Hepatocyte (in vitro differentiated cells): ENCODE results near the gene FOXRED1. TPM values are rescaled to one million over a fixed set of nuclear protein-coding genes. Genes with fewer than 3 reads are reported as not detected.

Source experiments
- DNase-seq: peaks from one replicate; pipeline ENCODE4 v3.0.0-alpha.2; 2016; ENCODE audit warnings: low spot score
- H2AFZ ChIP-seq: fragments of 200-600 bp; sonication (generic); 2 replicates; pipeline ENCODE4 v1.6.0; 2016; ENCODE audit warnings: antibody characterized with exemption, mild to moderate bottlenecking
- H3K27ac ChIP-seq: fragments of 200-600 bp; sonication (generic); 2 replicates; pipeline ENCODE4 v1.5.1; 2016; ENCODE audit warnings: mild to moderate bottlenecking
- H3K27me3 ChIP-seq: fragments of 200-600 bp; sonication (generic); 2 replicates; pipeline ENCODE4 v1.6.1; 2016
- H3K36me3 ChIP-seq: fragments of 200-600 bp; sonication (generic); replicated peaks from 2 replicates; pipeline ENCODE4 v1.5.1; 2016; ENCODE audit warnings: low read depth; ENCODE audit not compliant: insufficient read depth
- H3K4me1 ChIP-seq: fragments of 200-600 bp; sonication (generic); 2 replicates; pipeline ENCODE4 v1.5.1; 2016; ENCODE audit warnings: mild to moderate bottlenecking, moderate library complexity; ENCODE audit not compliant: insufficient read depth
- H3K4me2 ChIP-seq: fragments of 200-600 bp; sonication (generic); 2 replicates; pipeline ENCODE4 v1.6.0; 2016
- H3K4me3 ChIP-seq: fragments of 200-600 bp; sonication (generic); 2 replicates; pipeline ENCODE4 v1.5.1; 2016; ENCODE audit warnings: mild to moderate bottlenecking
- H3K79me2 ChIP-seq: fragments of 200-600 bp; sonication (generic); 2 replicates; pipeline ENCODE4 v1.6.0; 2017; ENCODE audit warnings: mild to moderate bottlenecking
- H3K9me2 ChIP-seq: fragments of 200-600 bp; sonication (generic); replicated peaks from 2 replicates; pipeline ENCODE4 v1.6.0; 2017; ENCODE audit warnings: mild to moderate bottlenecking; ENCODE audit not compliant: insufficient read depth
- H3K9me3 ChIP-seq: fragments of 200-600 bp; sonication (generic); 2 replicates; pipeline ENCODE4 v1.5.1; 2016; ENCODE audit warnings: low read depth, mild to moderate bottlenecking
- H4K20me1 ChIP-seq: fragments of 200-600 bp; sonication (generic); 2 replicates; pipeline ENCODE4 v1.6.0; 2016; ENCODE audit warnings: mild to moderate bottlenecking; ENCODE audit not compliant: insufficient read depth, poor library complexity, severe bottlenecking
- CTCF ChIP-seq: fragments of 200-600 bp; sonication (generic); IDR thresholded peaks from 2 replicates; pipeline ENCODE4 v1.5.1; 2016; ENCODE audit warnings: antibody characterized with exemption, mild to moderate bottlenecking; ENCODE audit not compliant: poor library complexity
- EZH2 ChIP-seq: fragments of 200-600 bp; sonication (generic); IDR thresholded peaks from 2 replicates; pipeline ENCODE4 v1.6.1; 2016; ENCODE audit warnings: antibody characterized with exemption, mild to moderate bottlenecking, borderline replicate concordance
- EZH2phosphoT487 ChIP-seq: fragments of 200-600 bp; sonication (generic); IDR thresholded peaks from one replicate; pipeline ENCODE4 v1.6.1; 2018; ENCODE audit warnings: antibody characterized with exemption, mild to moderate bottlenecking, low read depth, moderate library complexity; ENCODE audit not compliant: unreplicated experiment, severe bottlenecking
- WGBS: methylation state at CpG from one replicate; pipeline ENCODE4 v1.1.6; 2016; ENCODE audit warnings: low lambda C conversion rate; ENCODE audit errors: missing lambda C conversion rate; 5-methylcytosine and 5-hydroxymethylcytosine counted together
- polyA plus RNA-seq: library from polyadenylated mRNA; unstranded; fragments of >200 nt; fragmentation: Nextera tagmentation; extraction: Ambion mirVana; gene quantifications from 2 replicates; pipeline ENCODE4 v1.2.1, GENCODE V29; 2016
- total RNA-seq: library from RNA; depleted of rRNA; stranded (reverse); fragments of >200 nt; gene quantifications from 2 replicates; pipeline ENCODE4 v1.2.3, GENCODE V29; 2014

The FOXRED1 gene
- total and polyA plus RNA-seq, 2 experiments from 2014 or later: 28.8 to 46.1 TPM

DNA sequence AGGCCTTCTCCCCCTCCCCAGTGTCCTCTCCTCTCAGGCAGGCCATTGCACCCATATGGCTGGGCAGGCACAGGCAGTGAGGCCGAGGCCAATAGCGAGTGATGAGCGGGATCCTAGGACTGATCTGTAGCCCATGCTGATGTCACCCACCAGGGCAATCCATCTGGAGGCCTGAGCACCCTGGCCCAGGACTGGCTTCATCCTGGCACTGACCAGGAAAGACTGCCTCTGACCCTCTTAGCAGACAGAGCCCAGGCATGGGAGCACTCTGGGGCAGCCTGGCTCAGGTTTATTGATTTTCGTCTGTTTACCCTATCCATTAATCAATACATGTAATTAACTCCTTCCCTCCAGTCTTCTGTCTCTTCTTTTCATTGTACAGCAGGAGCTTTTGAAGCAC lies 8.8 kb downstream of the FOXRED1 start:
- H4K20me1 ChIP-seq: no peaks in the 10 kb centered on the region
- no peaks in the 10 kb centered on the region for H3K9me2 ChIP-seq
- H3K4me3 ChIP-seq: no peak overlapping the region
- 91% methylated on average over 4 of the region's 4 CpGs for WGBS
- no peak for TF ChIP-seq CTCF
- no peak for TF ChIP-seq EZH2phosphoT487
- TF ChIP-seq EZH2: no peak
- H3K36me3 ChIP-seq: no peaks in the 10 kb centered on the region
- no peak overlapping the region for H2AFZ ChIP-seq
- no peak overlapping the region for H3K4me2 ChIP-seq
- DNase-seq: no peak
- no peak overlapping the region for H3K27ac ChIP-seq
- H3K4me1 ChIP-seq: peaks cover 8% of the 10 kb centered on the region
- H3K27me3 ChIP-seq: no peaks in the 10 kb centered on the region
- no peaks in the 10 kb centered on the region for H3K79me2 ChIP-seq
- no peaks in the 10 kb centered on the region for H3K9me3 ChIP-seq

DNA sequence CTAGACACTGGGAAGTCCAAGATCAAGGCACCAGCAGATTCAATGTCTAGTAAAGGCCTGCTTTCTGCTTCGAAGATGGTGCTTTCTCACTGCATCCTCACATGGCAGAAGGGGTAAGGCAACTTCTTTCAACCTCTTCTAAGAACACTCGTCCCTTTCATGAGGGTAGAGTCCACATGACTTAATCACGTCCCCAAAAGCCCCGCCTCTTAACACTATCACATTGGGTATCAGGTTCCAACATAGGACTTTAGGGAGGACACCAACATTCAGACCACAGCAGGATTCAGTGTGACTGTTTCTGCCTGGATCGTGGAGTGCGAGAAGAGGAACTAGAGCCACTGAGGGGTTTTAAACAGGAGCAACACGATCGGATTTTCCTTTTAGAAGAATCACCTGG lies 10.2 kb downstream of the FOXRED1 start:
- H3K4me1 ChIP-seq: peaks cover 11% of the 10 kb centered on the region
- no peaks in the 10 kb centered on the region for H3K27me3 ChIP-seq
- H4K20me1 ChIP-seq: no peaks in the 10 kb centered on the region
- no peak overlapping the region for H3K4me3 ChIP-seq
- H2AFZ ChIP-seq: no peak overlapping the region
- H3K9me2 ChIP-seq: no peaks in the 10 kb centered on the region
- H3K4me2 ChIP-seq: no peak overlapping the region
- peaks cover 6% of the 10 kb centered on the region for H3K79me2 ChIP-seq
- no peak overlapping the region for H3K27ac ChIP-seq
- H3K9me3 ChIP-seq: no peaks in the 10 kb centered on the region
- H3K36me3 ChIP-seq: no peaks in the 10 kb centered on the region
- DNase-seq: no peak
- no peak for TF ChIP-seq CTCF
- TF ChIP-seq EZH2: no peak
- no peak for TF ChIP-seq EZH2phosphoT487
- 86% methylated on average over 8 of the region's 8 CpGs for WGBS

DNA sequence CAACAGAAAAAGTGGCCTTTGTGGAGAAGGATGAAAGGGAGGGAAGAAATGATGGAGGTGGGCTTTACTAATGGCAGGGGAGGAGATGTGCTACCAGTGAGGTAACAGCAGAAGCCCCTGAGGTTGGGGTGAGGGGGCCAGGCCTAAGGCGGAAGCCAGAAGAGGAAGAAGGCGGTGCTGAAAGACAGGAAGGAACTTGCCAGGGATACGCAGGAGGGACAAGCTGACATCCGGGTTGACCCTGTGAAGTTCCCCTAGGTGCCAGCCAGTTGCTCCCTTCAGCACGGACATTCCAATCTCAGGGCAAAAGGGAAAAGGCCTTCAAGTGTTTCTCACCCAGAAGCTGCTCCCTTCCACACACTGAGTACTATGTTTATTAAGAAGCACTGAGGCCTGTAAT lies 11.6 kb downstream of the FOXRED1 start:
- WGBS: 90% methylated on average over 5 of the region's 5 CpGs
- Histone ChIP-seq H3K79me2 (peaks cover 14% of the 10 kb centered on the region), H3K4me3 (no peak overlapping the region), H3K9me3 (no peaks in the 10 kb centered on the region), H3K36me3 (no peaks in the 10 kb centered on the region), H2AFZ (no peak overlapping the region), H3K4me2 (no peak overlapping the region), H3K27ac (no peak overlapping the region), H3K27me3 (no peaks in the 10 kb centered on the region), H3K9me2 (no peaks in the 10 kb centered on the region), H3K4me1 (peaks cover 12% of the 10 kb centered on the region), H4K20me1 (no peaks in the 10 kb centered on the region)
- DNase-seq: no peak
- TF ChIP-seq EZH2phosphoT487 (no peak), EZH2 (no peak), CTCF (no peak)

GRCh38 chr11:126281245-126281644 lies 12.3 kb downstream of the FOXRED1 start:
- H3K79me2 ChIP-seq: peaks cover 20% of the 10 kb centered on the region
- TF ChIP-seq EZH2phosphoT487 (no peak), EZH2 (no peak), CTCF (no peak)
- peaks cover 12% of the 10 kb centered on the region for H3K4me1 ChIP-seq
- no peaks in the 10 kb centered on the region for H3K36me3 ChIP-seq
- no peaks in the 10 kb centered on the region for H3K27me3 ChIP-seq
- DNase-seq: no peak
- H3K4me3 ChIP-seq: no peak overlapping the region
- H4K20me1 ChIP-seq: no peaks in the 10 kb centered on the region
- H3K9me3 ChIP-seq: no peaks in the 10 kb centered on the region
- 74% methylated on average over 6 of the region's 6 CpGs for WGBS
- no peak overlapping the region for H3K27ac ChIP-seq
- no peak overlapping the region for H3K4me2 ChIP-seq
- H3K9me2 ChIP-seq: no peaks in the 10 kb centered on the region
- no peak overlapping the region for H2AFZ ChIP-seq
